NCI-H2107 (cell line): Measurements from ENCODE around the gene TLR4.

Experiments used
- DNase-seq: peaks from one replicate; lab custom pipeline; 2025; lab: John Stamatoyannopoulos, UW

Gene TLR4

GRCh38 chr9:117715411-117715989 lies 11.3 kb downstream of the TLR4 start:
- no peak for DNase-seq

DNA sequence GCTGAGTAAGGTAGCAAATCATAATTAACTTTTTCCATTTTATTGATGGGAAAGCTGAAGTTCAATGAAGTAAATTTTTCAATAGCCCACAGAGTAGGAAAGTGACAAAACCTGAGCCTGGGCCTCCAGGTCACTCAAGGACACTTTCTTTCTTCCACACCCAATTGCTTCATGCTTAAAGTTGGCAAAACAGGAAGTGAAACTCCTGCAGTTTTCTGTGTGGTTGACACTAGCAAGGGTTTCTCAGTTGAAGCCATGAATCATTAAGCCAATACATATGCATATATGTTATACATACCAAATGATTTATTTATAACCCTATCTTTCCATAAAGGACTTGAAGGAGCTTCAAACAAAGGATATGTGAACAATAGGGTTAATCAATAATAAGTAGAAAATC lies 13.9 kb downstream of the TLR4 start:
- no peak for DNase-seq

DNA sequence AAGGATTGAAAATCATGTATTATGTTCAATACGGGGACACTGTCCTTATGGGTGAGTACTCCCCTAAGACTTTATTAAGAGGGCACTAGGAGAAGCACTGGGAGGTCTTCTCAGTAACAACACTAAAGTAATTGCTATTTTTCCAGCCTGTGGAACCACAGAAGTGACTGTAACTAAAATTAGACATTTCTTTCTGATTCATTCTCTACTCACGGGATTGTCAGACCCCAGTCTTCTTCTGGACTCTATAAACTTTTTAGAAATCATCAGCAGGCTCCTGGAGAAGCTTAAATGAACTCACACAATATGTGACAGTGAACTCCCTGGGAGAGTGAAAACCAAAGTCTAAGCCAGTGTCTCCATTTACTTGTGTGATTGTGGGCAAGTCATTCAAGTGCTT lies 14.5 kb downstream of the TLR4 start:
- no peak for DNase-seq

DNA sequence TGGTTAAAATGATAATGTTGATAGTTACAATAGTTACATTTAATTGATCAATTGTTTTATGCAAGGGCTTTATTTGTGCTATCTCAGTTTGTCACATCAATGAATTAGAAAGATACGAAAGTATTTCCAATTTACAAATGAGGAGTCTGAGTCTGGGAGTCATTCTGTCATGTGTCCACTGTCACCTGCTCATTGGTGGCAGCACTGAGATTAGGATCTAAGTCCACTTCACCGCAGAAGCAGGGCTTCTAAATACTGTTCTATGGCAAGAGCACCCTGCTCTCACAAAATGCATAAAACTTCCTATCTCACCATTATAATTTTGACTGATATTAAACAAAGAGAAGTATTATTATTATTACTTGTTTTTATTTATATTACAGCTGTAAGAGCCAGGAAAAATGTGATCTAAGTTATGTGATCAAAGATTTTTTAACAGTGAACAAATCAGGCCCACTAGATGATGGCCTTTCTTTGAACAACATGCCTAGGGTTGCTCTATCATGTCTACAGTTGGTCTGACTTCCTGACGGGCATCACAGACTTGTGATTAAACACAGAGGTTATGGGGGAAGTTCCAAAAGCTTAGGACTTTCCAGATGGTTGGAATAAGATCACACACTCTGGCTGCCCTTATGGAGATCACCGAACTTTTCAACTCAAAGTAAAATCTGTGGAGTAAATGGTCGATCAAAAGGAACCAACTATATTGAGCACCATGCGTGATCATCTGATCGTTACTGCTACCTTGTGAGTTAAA lies 15.1 kb downstream of the TLR4 start:
- DNase-seq, result no peak

- no peak for DNase-seq
These were observed 15.9 kb downstream of the TLR4 start for GRCh38 chr9:117720066-117720465.

- DNase-seq, result no peak
These were observed 16.4 kb downstream of the TLR4 start for GRCh38 chr9:117720555-117720954.

DNA sequence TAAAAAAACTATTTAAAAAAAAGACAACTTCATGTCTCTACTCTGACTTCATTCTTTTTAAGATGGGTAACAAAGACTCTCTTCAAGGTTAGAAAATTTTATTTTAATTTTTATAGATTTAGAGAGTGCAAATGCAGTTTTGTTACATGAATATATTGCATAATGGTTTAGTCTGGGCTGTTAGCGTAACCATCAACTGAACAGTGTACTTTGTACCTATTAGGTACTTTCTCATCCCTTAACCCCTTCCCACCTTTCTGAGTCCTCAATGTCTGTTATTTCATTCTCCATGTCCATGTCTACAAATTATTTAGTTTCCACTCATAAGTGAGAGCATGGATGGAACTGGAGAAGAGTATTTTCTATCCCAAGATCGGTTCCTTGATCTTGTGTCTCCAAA lies 16.8 kb downstream of the TLR4 start:
- no peak for DNase-seq

DNA sequence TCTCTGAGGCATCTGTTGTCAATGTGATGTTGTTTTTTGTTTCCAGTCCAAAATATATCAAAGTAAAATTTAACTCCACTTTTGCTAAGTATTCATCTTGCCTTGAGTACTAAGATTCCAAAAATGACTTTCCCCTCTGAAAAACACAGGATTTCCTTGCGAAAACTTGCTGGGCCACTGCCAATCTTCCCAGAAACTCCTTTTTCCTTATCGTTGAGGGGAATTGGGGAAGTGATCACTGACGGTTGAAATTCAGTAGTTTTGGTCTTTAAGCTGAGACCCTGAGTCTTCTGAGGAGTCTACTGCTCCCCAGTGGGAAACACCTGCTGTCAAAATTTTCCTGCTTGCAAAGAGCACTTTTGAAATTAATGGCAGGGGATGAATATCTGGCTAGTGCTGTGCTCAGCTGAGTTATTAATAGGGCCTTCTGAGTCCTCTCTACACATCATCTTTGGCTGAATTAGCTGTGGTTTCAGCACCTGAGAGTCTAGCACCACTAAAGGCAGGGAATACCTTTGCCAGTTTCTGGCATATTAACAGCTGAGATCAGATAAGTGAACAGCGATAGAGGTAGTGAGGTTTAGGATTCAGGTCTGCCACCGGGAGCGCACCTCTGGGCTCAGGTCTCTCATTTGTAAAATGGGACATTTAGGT lies 18.0 kb downstream of the TLR4 start:
- no peak for DNase-seq

GRCh38 chr9:117723986-117724625 lies 19.9 kb downstream of the TLR4 start:
- DNase-seq, result no peak

DNA sequence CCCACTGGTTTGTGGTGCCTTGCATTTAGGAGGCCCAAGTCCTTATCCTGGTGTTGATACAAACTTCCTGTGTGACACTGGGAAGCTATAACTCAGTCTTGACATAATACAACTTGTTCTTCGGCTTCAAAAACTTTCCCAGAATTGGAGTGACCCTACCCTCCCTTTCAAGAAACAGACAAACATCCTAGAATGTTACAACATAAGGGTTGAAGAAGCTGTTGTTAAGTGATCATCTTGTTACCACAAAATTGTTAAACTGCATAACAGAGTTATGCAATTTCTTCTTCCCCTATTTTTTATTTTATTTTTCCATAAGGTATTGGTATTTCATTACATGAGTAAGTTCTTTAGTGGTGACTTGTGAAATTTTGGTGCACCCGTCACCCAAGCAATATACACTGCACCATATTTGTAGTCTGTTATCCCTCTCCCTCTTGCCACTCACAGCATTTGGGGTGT lies 21.3 kb downstream of the TLR4 start:
- no peak for DNase-seq

GRCh38 chr9:117729375-117729774 lies 25.2 kb downstream of the TLR4 start:
- no peak for DNase-seq

DNA sequence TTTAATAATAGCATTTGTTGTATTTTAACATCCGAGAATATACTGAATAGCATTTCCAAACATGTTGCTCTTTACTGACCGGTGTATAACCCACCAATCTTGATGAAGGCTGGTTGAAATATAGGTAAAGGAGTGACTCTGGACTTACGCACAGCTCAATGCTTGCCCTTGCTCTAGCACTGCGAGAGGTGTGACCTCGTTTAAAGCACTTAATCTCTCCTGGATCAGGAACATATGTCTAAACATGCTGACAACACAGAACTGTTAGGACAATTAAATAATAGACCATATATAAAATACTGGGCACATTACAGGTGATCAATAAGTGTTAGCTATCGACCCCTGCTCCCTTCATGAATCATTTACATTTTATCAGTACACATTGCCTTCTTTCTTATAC lies 28.3 kb downstream of the TLR4 start:
- no peak for DNase-seq

- no peak for DNase-seq
These were observed 29.3 kb downstream of the TLR4 start for GRCh38 chr9:117733465-117733864.

- DNase-seq, result no peak
These were observed 29.9 kb downstream of the TLR4 start for GRCh38 chr9:117734082-117734481.

DNA sequence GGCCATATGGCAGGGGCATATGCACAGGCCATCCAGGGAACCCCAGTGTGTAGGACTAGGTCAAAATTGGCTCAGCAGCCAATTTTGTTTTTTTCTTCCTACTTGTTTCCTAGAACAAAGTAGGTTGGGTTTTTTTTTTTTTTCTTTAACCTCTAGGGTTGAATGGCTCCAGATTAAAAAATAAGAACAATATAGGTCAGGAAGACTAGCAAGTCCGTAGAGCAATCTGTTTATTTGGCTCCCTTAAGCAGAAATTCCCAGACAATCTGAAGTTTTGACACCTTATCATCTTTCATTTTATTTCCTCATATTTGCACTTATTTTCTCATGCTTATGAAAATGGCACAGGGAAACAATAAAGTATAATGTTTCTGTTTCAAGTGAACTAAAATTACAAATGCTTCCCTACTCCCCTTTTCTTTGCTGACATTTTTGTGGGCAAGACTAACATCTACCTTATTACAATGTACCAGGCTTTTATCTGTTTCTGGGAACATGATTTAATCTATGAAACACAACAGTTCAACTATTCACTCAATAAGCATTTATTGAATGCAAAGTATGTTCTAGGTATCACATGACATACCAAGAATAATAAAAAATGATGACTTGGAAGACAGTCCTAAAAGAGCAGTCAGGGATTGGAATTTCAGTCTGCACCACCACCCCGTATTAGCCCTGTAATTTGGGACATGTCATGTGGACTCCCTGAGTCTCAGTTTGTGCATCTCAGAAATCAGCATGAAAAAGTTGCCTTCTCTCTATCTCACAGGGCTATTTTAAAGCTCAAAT lies 30.5 kb downstream of the TLR4 start:
- no peak for DNase-seq

- no peak for DNase-seq
These were observed 33.6 kb downstream of the TLR4 start for GRCh38 chr9:117737721-117738226.

GRCh38 chr9:117739206-117739605 lies 35.0 kb downstream of the TLR4 start:
- DNase-seq, result no peak

DNA sequence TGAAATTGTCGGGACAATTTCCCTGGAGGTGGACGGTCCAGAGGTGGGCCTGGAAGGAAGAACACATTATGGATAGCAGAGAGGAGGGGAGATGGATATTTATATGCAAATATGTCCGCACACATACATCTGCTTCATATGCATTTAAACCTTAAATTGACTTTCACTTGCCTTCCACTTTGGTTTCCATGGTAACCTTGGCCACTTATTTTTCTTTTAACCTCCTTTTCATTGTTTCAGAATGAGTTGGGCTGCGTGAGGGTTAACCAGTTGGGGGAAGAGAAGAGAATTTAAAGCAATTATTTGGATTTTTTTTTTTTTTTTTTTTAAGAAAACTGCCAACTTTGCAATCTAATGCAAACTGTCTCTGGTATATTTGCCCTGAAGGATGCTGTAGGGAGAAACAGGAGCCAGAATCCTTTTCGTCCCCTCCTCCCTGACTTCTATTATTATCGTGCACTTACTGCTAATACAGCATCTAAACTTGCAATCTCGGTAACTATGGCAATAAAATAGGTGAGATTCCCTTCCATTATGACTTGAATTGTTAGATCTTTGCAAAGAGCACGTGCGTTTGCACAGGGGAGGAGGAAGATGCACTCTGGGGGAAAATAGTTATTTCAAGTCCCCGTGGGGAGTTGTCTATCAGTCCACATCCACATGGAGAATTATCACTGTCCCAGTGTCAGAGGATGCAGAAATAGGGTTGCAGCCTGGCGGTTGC lies 35.6 kb downstream of the TLR4 start:
- DNase-seq, result no peak

- no peak for DNase-seq
These were observed 37.9 kb downstream of the TLR4 start for GRCh38 chr9:117742131-117742530.

GRCh38 chr9:117744369-117744768 lies 40.2 kb downstream of the TLR4 start:
- DNase-seq, result no peak

GRCh38 chr9:117744856-117745389 lies 40.7 kb downstream of the TLR4 start:
- DNase-seq, result no peak
